AG04449 (cell line): ENCODE measurements around the gene ZBTB17.

ENCODE experiments used
- CTCF ChIA-PET: fragments of 350-600 bp; formaldehyde crosslinking; extraction: SDS; loops from one replicate; lab custom pipeline; 2021; ENCODE audit warnings: antibody characterized with exemption; lab: Yijun Ruan, JAX
- POLR2A ChIA-PET: fragments of 400-600, 350-600 bp; formaldehyde crosslinking; extraction: SDS; loops from one replicate; lab custom pipeline; 2020; ENCODE audit warnings: antibody characterized with exemption, inconsistent platforms; lab: Yijun Ruan, JAX
- DNase-seq: peaks from one replicate; pipeline ENCODE4 v3.0.0-alpha.2; 2010; ENCODE audit warnings: low read depth, low spot score
- H3K4me3 ChIP-seq: 2 replicates; pipeline ENCODE4 v1.5.1; 2011; ENCODE audit warnings: low read depth, mild to moderate bottlenecking, control low read depth, low read length
- CTCF ChIP-seq: IDR thresholded peaks from one replicate; pipeline ENCODE4 v1.5.1; 2011; ENCODE audit warnings: mild to moderate bottlenecking, moderate library complexity, low read length, control low read depth, inconsistent platforms; ENCODE audit not compliant: insufficient read depth; ENCODE audit errors: missing control alignments

Gene ZBTB17

GRCh38 chr1:15966081-15966955 lies 9.6 kb downstream of the ZBTB17 start:
- no peak overlapping the region for H3K4me3 ChIP-seq
- TF ChIP-seq CTCF, result no peak
- POLR2A ChIA-PET, result interaction anchor here (1.2 kb wide), 1 partner anchor 10 kb away, joined by 5 read pairs; the partner anchor contains the start of gene ZBTB17
- DNase-seq, result no peak
- CTCF ChIA-PET, result interaction anchor here (0.9 to 2.3 kb wide), 5 partner anchors 9 to 174 kb away, joined by 3 to 11 read pairs (median 3); no protein-coding TSS in a partner anchor

GRCh38 chr1:15965228-15965767 lies 10.6 kb downstream of the ZBTB17 start:
- TF ChIP-seq CTCF, result no peak
- ChIA-PET POLR2A (no interaction called here), CTCF (interaction anchor here (0.9 to 2.6 kb wide), 6 partner anchors 8 to 173 kb away, joined by 3 to 11 read pairs (median 4); no protein-coding TSS in a partner anchor)
- DNase-seq, result no peak
- H3K4me3 ChIP-seq, result no peak overlapping the region

- TF ChIP-seq CTCF, result no peak
- ChIA-PET POLR2A (interaction anchor here (1.0 kb wide), 1 partner anchor 11 kb away, joined by 4 read pairs; no protein-coding TSS in a partner anchor), CTCF (interaction anchor here (1.0 to 2.6 kb wide), 3 partner anchors 9 to 30 kb away, joined by 4 to 9 read pairs (median 4); no protein-coding TSS in a partner anchor)
- no peak for DNase-seq
- no peak overlapping the region for H3K4me3 ChIP-seq
These were observed 11.8 kb downstream of the ZBTB17 start for GRCh38 chr1:15963968-15964648.

GRCh38 chr1:15963363-15963967 lies 12.4 kb downstream of the ZBTB17 start:
- H3K4me3 ChIP-seq, result no peak overlapping the region
- no peak for DNase-seq
- ChIA-PET CTCF (interaction anchor here (1.0 to 2.6 kb wide), 3 partner anchors 9 to 31 kb away, joined by 4 to 9 read pairs (median 4); no protein-coding TSS in a partner anchor), POLR2A (no interaction called here)
- no peak for TF ChIP-seq CTCF

GRCh38 chr1:15962671-15963362 lies 13.1 kb downstream of the ZBTB17 start:
- no peak overlapping the region for H3K4me3 ChIP-seq
- no peak for DNase-seq
- ChIA-PET POLR2A (no interaction called here), CTCF (interaction anchor here (1.0 to 2.6 kb wide), 4 partner anchors 9 to 148 kb away, joined by 3 to 9 read pairs (median 3); no protein-coding TSS in a partner anchor)
- TF ChIP-seq CTCF, result no peak
